ENCODE results near the gene FLRT1.

FLRT1 gene, protein sequence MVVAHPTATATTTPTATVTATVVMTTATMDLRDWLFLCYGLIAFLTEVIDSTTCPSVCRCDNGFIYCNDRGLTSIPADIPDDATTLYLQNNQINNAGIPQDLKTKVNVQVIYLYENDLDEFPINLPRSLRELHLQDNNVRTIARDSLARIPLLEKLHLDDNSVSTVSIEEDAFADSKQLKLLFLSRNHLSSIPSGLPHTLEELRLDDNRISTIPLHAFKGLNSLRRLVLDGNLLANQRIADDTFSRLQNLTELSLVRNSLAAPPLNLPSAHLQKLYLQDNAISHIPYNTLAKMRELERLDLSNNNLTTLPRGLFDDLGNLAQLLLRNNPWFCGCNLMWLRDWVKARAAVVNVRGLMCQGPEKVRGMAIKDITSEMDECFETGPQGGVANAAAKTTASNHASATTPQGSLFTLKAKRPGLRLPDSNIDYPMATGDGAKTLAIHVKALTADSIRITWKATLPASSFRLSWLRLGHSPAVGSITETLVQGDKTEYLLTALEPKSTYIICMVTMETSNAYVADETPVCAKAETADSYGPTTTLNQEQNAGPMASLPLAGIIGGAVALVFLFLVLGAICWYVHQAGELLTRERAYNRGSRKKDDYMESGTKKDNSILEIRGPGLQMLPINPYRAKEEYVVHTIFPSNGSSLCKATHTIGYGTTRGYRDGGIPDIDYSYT

DNA sequence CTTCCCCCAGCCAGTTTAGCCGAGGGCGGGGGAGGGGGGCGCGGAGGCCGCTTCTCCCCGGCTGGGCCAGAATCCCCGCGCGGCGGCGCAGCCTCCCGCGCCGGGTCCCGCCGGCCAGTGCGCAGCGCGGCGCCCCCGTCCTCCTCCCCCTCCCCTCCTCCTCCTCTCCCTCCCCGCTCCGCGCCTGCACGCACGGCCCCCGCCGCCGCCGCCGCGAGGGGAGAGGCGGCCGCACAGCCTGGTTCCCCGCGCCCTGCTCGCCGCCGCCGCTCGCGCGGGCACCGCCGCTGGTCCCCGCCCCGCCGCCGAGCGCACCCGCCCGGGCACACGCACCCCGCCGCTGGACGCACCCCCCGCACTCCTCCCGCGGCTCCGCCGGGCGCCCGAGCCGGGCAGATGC lies at the start of gene FLRT1:
TSS of gene FLRT1 (plus strand) at position 356 of the 400 bp plus-strand sequence. CDS start 80,337 bp downstream, outside the sequence.
- no peak for DNase-seq

DNA sequence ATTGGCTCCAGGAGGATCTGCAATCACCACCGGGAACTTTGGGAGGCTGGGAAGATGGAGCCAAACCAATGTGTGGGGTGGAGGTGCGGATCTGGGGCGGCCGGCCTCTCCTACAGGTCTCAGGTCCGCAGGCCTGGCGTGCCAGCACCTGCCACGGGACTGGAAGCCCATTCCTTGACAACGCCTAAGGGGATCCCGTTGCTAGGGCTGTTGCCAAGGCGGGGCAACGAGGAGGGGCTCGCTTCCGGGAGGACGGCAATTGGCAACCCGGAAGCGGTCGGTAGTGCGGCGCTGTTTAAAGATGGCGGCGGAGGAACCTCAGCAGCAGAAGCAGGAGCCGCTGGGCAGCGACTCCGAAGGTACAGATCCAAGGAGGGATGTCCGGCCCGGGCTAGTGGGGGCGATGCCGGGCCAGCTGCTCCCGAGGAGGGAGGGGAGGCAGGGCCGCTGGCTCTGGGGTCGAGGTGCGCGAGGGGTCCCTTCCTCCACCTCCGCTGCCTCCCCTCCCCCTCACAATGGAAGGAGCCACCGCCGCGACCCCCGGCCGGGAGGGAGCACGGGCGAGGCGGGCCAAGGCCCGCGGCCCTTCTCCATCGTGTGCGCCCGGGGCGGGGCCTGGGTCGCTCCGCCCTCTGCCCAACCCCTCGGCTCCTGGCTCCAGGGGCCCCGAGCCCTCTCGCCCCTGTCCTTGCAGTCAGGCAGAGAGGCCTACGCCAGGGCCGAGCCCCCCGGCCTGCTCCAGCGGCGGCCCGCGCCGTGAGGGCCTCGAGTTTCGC lies 49.4 kb upstream of the FLRT1 start, which contains the start of gene OTUB1:
TSS of gene OTUB1 (plus strand) at position 283 of the 776 bp plus-strand sequence. CDS start at position 302, 19 bp downstream.
- DNase-seq: peak; percentile 90

DNA sequence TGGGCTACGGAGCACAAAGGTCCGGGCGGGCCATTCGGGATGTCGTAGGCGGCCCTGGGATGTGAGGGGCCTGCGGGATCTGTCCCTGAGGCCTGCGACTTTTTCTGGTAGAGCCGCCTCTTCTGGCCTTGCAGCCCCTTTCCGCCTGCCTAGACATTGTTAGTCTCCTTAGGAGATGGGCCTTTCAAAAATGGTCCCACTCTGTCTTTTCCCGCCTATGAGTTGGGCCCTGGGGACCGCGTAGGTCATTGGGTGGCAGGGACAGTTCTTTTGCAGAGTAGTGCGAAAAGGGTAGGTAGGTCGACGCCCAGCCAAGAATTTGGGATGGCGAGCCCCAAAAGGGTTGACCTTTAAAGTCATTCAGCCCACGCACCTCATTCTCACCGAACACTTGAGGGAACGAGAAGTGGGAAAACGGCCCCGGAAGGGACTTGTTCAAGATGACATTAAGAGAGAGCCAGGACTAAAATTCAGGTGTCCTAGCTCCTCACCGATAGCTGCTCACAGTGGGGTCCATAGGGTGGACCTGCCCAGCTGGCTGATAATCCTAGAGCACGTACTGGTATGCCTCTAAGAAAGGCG lies 48.7 kb upstream of the FLRT1 start:
- no peak for DNase-seq

DNA sequence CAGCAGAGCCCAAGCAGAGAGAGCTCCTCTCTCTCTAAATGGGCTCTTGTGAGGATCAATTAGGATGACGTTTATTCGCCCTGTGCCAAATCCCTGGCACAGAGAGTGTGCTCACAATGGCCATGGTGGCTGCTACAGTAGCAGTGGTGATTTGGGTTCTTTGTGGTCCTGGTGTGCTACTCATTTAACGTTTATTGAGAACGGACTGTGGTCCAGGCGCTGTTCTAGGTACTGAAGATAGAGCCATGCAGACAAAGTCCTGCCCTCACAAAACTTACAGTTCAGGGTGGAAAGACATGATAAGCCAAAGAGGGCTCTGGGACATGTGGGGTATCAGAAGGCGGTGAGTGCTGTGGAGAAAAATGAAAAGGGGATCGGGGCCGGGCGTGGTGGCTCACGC lies 44.2 kb upstream of the FLRT1 start:
- DNase-seq: no peak

DNA sequence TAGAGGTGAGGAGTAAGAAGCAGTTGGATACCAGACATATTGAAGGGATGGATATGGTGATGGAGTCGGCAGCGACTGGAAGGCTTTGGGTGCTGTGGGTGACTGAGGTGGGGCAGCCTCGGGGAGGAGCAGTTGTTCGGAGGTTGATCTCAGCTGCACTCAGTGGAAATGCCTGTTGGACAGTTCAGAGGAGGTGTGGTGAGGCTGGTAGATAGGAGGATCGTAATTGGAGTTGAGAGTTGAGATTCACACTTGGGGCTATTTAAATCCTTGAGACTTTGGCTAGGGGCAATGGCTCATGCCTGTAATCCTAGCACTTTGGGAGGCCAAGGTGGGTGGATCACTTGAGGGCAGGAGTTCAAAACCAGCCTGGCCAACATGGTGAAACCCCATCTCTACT lies 42.6 kb upstream of the FLRT1 start:
- DNase-seq: no peak

DNA sequence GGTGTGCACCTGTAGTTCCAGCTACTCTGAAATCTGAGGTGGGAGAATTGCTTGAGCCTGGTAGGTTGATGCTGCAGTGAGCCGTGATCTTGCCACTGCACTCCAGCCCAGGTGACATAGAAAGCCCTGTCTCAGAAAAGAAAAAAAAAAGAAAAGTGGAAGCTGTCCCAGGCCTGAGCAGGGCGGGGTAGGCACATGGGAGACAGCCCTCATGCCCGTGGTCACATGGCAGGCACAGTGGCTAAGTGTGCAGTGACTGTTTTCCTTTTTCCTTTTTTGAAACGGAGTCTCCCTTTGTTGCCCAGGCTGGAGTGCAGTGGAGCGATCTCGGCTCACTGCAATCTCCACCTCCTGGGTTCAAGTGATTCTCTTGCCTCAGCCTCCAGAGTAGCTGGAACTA lies 41.7 kb upstream of the FLRT1 start:
- no peak for DNase-seq

DNA sequence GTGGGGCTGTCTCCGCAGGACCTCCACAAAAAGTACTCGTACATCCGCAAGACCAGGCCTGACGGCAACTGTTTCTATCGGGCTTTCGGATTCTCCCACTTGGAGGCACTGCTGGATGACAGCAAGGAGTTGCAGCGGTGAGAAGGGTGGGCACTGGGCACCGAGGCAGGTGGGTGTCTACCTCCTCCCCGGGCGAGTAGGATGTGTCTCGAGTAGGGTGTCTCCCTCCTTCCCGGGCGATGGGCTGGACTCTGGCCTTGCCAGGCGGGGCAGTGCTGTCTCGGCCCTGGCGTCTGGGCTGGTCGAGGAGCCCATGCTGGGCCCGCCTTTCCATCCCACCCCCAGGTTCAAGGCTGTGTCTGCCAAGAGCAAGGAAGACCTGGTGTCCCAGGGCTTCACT lies 39.2 kb upstream of the FLRT1 start:
- DNase-seq: no peak

DNA sequence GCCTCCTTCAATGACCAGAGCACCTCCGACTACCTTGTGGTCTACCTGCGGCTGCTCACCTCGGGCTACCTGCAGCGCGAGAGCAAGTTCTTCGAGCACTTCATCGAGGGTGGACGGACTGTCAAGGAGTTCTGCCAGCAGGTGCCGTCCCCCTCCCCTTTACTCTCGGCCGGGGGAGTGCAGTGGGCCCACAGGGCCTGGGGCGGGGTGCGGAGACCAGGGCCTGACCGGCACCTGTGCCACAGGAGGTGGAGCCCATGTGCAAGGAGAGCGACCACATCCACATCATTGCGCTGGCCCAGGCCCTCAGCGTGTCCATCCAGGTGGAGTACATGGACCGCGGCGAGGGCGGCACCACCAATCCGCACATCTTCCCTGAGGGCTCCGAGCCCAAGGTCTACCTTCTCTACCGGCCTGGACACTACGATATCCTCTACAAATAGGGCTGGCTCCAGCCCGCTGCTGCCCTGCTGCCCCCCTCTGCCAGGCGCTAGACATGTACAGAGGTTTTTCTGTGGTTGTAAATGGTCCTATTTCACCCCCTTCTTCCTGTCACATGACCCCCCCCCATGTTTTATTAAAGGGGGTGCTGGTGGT lies 38.5 kb upstream of the FLRT1 start:
- DNase-seq: no peak

DNA sequence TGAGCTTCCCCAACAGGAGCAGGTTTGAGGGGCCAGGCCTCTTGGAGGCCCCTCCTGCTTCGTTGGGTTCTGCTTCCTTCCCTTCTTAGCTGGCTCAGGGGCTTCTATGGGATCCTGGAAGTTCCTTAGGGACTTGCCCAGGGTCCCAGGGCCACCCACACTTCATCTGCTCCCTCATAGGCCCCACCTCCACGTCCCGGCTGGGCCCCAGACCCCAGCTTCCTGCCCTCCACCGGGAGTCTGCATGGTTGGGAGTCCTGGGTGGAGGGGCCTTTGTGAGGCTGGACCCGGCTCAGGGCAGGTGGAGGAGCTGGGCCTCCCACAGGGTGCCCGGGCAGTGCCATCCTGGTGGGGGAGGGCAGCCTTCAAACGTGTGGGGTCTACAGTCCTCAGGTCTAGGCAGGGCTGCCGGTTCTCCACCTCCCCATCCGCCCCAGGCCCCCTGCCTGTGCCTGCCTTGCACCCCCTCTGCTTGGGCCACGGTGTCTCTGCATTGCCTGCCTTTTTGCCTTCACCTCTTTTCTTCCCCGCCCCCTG lies 37.9 kb upstream of the FLRT1 start:
- no peak for DNase-seq

DNA sequence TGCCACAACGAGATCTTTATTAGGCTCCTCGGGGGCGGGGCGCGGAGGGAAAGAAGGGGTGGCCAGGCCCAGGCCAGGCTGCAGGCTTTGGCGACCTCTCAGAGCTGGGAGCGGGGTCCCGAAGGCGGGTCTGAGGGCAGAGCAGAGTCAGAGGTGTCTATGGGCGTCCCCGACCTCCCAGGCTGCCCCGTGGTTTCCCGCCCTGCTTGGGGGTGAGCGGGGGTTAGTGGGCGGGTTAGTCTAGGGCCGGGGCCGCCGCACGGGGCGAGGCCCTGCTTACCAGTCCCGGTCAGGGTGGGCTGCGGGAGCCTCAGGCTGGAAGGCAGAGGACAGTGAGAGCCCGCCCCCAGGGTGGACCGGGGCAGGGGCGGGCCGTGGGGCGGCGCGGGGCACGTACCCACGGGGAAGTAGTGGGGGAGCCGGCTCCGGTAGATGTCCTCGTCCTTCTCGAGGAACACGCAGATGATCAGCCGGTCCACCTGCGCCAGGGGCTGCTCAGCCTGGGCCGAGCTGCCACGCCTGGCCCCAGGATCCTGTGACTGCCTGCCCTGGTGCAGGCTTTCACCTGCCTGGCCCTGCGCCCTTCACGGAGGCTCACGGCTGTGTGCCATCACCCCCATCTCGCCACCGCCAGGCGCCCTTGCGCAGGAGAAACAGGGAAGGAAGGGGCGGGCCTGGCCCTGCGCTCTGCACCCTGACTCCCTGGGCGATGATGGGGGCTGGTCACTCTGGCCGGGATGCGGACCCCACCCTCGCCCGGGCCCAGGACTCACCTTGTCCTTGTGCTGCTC lies 37.0 kb upstream of the FLRT1 start:
- no peak for DNase-seq

DNA sequence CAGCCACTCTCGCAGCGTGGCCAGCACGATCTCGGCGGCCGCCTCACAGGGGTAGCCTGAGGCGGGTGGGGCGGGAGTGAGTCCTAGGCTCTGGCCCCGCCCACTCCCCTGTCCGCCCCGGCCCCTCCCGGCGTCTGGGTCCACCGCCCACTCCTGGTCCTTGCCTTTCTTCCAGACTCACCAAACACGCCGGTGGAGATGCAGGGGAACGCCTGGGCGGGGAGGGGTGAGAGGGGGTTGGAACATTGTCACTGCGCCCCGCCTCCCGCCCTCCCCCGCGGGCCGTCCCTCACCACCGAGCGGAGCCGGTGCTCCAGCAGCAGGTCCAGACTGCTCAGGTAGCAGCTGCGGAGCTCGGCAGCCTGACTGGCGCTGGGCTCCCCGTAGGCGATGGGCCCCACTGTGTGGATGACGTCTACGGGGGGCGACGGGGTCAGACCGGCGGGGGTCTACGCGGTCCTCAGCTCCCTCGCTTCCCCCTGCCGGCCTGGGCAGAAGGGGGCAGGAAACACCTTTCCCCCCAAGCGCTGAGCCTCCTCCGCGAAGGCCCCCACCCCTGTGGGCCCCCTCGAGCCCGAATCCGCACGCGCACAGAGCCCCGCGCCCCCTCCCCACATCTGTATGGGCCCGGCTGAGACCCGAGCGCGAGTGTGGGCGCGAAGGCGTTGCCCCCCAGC lies 36.2 kb upstream of the FLRT1 start:
- DNase-seq: no peak

DNA sequence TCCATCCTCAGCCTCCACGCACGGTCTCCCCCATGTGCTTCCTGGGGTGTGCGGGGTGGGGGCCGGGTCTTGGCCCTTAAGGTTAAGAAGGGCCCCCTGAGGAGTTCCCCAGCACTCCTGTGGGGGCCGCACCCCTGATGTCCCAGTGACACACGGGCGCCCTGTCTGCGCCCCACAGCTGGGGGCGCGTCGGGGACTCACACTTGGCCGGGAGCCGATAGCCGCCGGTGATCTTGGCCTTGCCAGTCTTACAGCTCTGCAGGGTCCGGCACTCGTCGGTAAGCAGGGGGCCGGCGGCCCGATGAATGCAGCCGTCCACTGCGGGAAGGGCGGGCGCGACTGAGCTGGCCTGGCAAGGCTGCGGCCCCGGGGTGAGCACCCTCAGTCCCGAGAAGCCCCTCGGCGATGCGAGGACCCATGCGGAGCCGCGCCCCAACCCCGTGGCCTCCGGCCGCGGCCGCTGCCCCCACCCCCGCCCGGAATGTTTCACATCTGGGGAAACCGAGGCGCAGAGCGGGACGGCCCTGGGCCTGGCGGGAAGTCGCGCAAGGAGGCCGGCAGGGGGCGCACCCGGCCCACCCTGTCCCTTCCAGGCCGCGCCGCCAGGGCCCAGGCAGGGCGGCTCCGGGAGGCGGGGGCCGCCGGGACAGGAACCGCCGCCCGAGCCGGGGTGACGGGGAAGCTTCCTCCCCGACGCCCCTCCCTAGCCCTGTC lies 35.5 kb upstream of the FLRT1 start:
- no peak for DNase-seq

DNA sequence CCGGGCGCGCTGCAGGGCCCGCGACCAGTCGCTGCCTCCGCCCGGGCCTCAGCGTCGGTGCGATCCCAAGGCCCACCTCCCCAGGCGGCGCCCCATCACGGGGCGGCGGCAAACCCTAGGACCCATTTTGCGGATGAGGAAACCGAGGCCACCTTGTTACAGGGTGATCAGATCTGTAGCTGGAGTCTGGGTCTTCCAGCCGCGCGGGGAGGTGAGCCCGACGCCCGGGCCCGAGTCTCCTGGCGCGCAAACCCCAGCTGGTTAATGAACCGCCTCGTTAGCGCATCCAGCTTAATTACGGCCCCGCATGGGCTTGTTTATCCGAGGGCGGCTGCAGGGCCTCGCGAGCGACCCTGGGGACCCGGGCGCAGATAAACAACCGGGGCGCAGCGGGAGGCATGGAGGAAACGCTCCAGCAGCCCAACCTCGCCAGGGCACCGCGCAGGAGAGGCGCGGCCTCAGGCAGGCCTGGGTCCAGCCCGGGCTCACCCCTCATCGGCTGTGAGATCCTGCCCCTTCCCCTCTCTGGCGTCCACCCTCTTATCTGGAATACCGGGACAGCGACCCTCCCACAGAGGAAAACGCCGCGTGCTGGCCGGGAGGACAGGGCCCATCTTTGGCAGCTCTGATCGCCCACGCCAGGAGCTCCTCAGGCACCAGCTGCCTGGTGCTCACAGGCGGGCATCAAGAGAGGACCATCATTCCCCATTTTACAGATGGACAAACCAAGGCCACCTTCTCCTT lies 34.8 kb upstream of the FLRT1 start:
- no peak for DNase-seq

DNA sequence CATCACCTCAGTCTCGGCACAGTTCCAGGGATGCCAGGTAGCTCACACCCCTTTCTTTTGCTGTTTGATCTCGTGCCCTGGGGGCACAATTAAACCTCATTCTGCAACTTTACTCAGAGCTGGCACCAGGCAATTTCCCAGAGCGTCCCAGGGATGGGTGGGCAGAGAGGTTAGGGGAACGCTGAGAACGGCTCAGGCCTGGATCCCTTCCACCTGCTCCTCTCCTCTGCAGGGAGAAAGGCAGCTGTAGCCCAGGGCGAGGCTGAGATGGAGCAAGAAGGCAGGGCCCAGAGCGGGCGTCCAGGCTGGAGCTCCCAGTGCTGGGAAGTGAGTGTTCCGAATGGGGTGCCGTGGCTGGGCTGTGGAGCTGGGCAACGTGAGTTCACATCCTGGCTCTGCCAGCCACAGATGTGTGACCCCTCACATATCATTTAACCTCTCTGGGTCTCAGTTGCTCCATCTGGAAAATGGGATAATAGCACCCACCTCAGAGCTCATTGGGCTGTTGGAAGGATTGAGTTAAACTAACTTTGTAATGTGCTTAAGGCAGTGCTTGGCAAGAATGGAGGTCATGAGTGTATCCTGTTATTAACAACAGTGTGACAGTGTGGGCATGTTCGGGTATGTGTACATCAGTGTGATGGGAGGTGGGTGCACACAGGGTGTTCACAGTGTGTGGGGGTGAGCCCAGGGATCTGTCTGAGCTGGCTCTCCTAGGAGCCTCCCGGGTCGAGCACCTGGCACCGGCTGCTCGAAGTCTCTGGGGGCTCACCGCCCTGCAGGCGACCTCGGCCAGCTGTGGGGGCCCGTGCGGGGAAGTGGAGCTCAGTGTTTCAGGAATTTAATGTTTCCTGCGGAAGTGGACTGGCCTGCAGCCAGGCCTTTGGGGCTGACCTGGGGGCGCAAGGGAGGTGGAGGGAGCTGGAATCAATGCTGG lies 34.0 kb upstream of the FLRT1 start:
- DNase-seq: no peak

DNA sequence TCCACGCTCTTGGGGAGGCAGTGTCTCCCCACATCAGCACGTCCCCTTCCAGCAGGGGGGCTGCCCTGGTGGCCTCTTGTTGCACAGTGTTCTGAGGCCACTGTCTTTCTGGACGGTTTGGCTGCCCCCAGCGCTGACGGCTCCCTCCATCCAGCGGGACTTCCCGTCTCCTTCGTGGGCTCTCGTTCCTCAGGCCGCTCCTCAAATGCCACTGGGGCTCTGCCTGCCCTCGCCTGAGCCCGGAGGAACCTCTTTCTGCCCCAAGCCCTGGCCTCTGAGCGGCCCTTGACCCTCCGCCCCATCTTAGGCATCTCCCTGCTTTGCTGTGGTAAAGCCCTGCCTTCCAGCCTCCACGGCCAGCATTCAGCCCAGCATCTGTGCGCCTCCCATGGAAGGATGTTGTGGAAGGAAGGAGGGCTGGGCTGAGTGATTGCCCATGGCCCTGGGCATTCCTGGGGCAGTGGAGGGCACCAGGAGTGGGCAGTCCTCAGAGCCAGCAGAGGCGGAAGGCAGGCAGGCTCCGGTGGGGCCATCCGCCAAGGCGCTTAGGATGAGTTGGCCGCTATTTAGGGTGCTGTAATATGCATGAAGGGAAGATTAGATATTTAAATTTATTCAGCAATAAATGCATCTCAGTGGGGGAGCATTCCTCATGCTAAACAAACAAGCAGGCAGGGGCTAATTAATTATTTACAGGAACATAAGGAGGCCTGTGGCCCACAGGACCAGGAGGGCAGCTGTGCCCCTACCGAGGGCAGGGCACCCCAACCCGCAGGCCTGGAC lies 31.7 kb upstream of the FLRT1 start:
- DNase-seq: no peak

DNA sequence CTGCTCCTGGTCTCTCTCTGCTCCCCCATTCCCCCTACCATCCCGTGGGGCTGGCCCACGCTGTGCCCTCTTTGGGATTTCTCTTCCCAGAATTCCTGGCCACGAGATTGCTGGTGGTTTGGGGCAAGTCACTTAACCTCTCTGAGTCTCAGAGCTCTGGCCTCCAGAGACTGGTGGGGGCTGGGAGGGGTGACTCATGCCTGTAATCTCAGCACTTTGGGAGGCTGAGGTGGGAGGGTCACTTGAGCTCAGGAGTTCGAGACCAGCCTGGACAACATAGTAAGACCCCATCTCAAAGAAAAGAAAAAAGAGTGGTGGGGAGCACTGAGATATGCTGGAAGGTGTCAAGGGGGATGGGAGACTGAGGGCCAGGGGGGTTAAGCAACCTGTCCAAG lies 31.1 kb upstream of the FLRT1 start:
- DNase-seq: no peak

DNA sequence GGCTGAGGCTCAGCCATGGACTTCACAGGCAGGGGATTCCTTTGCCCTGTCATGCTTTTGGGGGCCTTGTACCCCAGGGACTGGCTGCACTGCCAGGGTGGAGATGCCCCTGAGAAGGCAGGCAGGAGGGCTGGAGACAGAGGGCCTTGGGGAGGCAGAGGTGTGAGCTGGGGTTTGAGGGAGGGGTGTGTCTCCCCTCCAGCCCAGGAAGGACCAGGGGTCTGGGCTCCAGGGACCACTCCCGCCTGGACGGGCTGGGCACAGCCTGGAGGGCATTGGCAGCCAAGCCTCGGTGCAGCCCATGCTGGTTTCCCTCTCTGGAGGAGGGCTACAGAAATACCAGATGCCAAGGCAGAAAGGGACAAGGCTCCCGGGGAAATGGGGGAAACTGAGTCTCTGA lies 30.0 kb upstream of the FLRT1 start:
- DNase-seq: no peak

DNA sequence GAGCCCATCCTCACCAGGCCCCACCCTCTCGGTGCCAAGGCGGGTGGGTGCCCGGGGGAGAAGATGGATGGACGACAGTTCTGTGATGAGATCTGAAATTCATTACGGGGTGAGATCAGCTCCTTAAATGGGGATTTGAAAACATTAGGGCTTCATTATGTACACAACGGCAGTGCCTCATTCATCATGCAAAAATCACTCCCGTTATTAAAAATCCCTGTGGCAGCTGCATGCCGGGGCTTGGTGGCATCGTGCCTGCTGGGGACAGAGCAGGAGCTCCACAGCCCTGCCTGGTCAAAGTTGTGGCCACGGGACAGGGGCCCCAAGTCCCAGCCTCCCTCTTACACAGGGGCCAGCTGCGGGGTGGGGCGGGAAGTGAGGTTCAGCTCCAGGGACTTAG lies 29.3 kb upstream of the FLRT1 start:
- DNase-seq: no peak

All from OCI-M1 (cell line).